22Rv1 (cell line): ENCODE data around the gene KIF17.

Experiments
- H3K27ac ChIP-seq: fragments of 450-650 bp; 2 replicates; pipeline ENCODE4 v1.5.1; 2017
- ZFX ChIP-seq: fragments of 450-650 bp; IDR thresholded peaks from 2 replicates; pipeline ENCODE4 v1.6.1; 2017; ENCODE audit warnings: antibody characterized with exemption, borderline replicate concordance
- TF ChIP-seq, protein P1 (sequence below): fragments of 450-650 bp; IDR thresholded peaks from 2 replicates; pipeline ENCODE4 v1.5.1; 2017; ENCODE audit warnings: mild to moderate bottlenecking

The KIF17 gene

DNA sequence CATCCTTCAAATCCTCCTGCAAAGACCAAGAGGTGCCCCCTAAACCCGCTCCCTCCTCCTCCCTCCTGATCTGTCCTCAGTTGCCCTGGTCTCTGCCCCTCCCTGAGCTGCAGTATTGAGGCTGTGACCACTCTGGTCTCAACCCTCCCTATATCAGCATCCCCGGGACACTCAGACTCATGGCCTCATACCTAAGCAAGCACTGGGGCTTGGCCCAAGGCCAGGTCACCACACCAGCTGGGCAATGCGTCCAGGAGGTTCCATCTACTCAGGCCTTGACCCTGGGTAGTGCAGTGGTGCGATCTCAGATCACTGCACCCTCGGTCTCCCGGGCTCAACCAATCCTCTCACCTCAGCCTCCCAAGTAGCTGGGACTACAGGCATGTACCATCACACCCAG, 9.8 kb downstream of the KIF17 start:
- TF ChIP-seq ZFX, result no peak
- TF ChIP-seq, protein P1, sequence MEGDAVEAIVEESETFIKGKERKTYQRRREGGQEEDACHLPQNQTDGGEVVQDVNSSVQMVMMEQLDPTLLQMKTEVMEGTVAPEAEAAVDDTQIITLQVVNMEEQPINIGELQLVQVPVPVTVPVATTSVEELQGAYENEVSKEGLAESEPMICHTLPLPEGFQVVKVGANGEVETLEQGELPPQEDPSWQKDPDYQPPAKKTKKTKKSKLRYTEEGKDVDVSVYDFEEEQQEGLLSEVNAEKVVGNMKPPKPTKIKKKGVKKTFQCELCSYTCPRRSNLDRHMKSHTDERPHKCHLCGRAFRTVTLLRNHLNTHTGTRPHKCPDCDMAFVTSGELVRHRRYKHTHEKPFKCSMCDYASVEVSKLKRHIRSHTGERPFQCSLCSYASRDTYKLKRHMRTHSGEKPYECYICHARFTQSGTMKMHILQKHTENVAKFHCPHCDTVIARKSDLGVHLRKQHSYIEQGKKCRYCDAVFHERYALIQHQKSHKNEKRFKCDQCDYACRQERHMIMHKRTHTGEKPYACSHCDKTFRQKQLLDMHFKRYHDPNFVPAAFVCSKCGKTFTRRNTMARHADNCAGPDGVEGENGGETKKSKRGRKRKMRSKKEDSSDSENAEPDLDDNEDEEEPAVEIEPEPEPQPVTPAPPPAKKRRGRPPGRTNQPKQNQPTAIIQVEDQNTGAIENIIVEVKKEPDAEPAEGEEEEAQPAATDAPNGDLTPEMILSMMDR, result no peak
- H3K27ac ChIP-seq, result no peak overlapping the region

DNA sequence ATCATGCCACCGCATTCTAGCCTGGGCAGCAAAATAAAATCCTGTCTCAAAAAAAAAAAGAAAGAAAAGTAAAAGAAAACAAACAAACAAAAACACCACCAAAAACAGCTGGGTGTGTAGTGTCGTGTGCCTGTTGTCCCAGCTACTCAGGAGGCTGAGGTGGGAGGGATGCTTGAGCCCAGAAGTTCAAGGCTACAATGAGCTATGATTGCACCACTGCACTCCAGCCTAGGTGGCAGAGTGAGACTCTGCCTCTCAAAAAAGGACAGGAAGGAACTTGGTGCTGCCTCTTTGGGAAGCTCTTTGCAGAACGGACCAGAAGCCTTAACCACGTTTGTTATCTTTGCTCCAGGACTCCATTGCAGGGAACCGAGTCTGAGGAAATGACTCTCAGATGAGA, 11.0 kb downstream of the KIF17 start:
- H3K27ac ChIP-seq, result no peak overlapping the region
- TF ChIP-seq ZFX, result no peak
- TF ChIP-seq, protein P1, result no peak

DNA sequence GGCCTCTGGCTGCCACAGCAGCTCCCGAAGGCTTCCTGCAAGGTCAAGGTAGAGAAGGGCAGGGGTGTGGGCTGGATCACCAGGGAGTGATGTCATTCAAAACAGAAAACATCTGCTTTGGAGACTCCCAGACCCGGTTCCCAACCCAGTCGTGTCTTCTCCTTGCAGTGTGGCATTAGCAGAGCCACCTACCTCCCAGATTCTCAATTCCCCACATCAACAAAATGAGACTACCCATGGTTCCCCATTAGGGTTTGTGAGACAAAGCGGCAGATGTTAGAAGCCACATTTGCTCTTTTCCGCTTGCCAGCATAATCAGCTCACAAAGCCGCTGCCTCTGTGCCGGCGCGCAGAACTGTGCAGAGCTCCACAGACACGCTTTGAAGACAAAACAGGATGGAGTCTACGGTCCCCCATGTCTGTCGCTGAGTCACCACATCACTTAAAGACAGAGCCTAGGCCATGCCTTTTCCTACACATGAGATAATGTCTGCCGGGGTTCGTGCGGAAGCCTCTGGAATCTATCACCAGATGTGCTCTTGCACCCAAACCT, 12.5 kb downstream of the KIF17 start:
- no peak overlapping the region for H3K27ac ChIP-seq
- TF ChIP-seq ZFX, result no peak
- TF ChIP-seq, protein P1, result no peak

DNA sequence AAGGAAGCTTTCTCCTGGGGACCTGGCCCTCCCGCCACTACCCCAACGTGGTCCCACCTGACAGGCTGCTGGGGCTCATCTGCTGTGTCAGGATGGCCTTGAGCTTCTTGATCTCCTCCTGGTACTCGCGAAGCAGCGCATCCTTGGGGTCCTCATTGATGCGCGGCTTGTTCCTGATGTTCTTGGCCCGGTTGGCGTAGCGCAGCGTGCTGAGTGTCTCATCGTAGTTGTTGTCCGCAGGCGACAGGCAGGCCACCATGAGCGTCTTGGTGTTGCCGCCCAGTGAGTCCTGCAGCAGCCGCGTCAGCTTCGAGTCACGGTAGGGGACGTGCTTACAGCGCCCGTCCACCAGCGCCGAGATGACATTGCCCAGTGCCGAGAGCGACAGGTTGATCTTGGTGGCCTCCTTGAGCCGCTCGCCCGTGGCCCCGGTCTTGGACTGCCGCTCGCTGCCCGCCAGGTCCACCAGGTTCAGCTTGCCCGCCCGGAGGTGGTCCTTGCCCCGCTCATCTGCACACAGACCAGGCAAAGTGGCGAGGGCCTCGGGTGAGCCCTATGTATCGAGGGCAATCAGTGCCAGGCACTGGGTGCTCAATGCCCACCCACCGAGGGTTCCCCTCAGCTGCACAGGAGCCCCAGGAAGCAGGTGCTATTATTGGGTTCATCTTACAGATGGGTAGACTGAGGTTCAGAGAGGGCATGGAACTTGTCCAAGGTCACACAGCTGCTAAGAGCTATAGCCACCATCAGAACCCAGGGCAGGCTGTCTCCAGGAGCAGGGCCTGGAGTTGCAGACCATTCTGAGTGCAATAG, 13.2 kb downstream of the KIF17 start:
- TF ChIP-seq ZFX, result no peak
- TF ChIP-seq, protein P1, result no peak

DNA sequence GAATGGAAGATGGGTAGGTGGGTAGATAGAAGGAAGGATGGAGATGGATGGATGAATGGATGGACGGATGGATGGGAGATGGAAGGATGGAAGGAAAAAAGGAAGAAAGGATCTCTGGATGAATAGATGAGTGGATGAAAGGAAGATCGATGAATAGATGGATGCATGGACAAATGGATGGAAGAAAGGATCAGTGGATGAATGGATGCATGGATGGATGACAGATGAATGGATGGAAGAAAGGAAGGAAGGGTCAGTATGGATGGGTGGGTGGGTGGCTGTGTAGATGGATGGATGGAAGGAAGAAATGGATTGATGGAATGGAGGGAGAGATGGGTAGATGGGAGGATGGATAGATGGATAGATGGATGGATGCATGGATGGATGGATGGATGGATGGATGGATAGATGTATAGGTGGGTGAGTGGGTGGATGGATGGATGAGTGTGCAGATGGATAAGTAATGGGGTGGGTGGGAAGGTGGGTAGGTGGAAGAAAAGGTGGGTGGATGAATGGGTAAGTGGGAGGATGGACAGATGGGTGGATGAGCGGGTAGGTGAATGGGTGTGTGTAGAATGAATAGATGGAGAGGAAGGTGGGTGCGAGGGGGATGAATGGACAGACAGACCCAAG, 14.6 kb downstream of the KIF17 start:
- TF ChIP-seq, protein P1, result no peak
- TF ChIP-seq ZFX, result no peak
- H3K27ac ChIP-seq, result no peak overlapping the region

More for the DNA sequence above, 13.2 kb downstream of the KIF17 start:
- no peak overlapping the region for H3K27ac ChIP-seq

DNA sequence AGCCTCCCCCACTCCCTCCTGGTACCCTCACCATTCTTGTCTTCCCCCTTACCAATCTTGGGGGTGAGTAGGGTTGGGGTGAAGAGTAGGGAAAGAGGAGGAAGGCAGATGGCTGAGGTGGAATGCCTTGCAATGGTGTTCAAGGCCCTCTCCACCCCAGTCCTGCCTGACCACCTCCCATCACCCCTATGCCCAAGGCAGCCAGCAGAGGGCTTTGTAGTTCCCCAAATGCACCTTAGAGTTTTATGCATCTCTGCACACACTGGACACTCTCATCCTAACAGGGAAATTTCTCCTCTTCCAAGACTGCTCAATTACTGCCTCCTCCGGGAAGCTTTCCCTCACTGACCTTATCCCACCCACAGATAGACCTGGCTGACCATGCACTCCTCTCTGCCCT, 15.4 kb downstream of the KIF17 start:
- TF ChIP-seq, protein P1, result peak; percentile 12; the same call in 1 of the 2 replicates
- TF ChIP-seq ZFX, result no peak
- no peak overlapping the region for H3K27ac ChIP-seq

DNA sequence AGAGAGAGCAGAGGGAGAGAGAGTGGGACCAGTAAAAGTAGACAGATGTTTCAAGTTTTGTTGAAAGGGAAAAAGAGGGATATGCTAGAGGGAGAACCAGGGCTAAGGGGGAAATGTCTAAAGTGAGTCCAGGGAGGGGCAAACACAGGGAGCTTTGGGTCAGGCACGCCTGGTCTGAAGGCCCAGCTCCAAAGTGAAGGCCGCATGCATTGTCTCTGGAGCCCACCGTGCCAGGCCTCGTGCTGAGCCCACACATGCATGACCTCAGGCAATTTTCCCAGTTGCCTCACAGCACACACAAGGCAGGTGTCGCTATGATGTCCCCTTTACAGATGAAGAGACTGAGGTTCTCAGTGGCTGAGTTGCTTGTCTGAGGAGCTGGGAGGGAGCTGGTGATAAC, 16.0 kb downstream of the KIF17 start:
- TF ChIP-seq ZFX, result no peak
- TF ChIP-seq, protein P1, result no peak

More for the DNA sequence above, 16.0 kb downstream of the KIF17 start:
- no peak overlapping the region for H3K27ac ChIP-seq
